WTC11 (cell line): ENCODE results near the gene FAM13A. TPM values are rescaled to one million over a fixed set of nuclear protein-coding genes. Genes with fewer than 3 reads are reported as not detected.

Experiments used
- ATAC-seq: fragments of 200-7000 bp; cut with Tn5 transposase; 2 replicates; pipeline ENCODE4 v1.10.0; 2021; ENCODE audit warnings: mild to moderate bottlenecking, moderate library complexity
- CTCF ChIA-PET: fragments of 300-600 bp; sonication (Branson Sonifier 250); formaldehyde crosslinking; loops from one replicate; lab custom pipeline; 2021; ENCODE audit warnings: antibody characterized with exemption; lab: Charles Lee
- POLR2A ChIA-PET: fragments of 350-600 bp; sonication (Branson Sonifier 250); formaldehyde crosslinking; loops from one replicate; lab custom pipeline; 2021; ENCODE audit warnings: antibody characterized with exemption; lab: Charles Lee
- DNase-seq: peaks from one replicate; pipeline ENCODE4 v3.0.0; 2021; ENCODE audit warnings: low spot score
- H3K27ac Mint-ChIP-seq: 2 replicates; pipeline ENCODE4 v1.8.0; 2021; ENCODE audit warnings: mixed read lengths
- H3K27me3 Mint-ChIP-seq: 2 replicates; pipeline ENCODE4 v1.8.0; 2021; ENCODE audit warnings: low read depth, mild to moderate bottlenecking, moderate library complexity, mixed read lengths
- H3K36me3 Mint-ChIP-seq: 2 replicates; pipeline ENCODE4 v1.8.0; 2021; ENCODE audit warnings: mixed read lengths
- H3K4me1 Mint-ChIP-seq: 2 replicates; pipeline ENCODE4 v1.8.0; 2022; ENCODE audit warnings: mixed read lengths
- H3K4me3 Mint-ChIP-seq: 2 replicates; pipeline ENCODE4 v1.8.0; 2021; ENCODE audit warnings: mild to moderate bottlenecking, moderate library complexity, mixed read lengths
- H3K9me3 Mint-ChIP-seq: 2 replicates; pipeline ENCODE4 v1.8.0; 2021; ENCODE audit warnings: mixed read lengths
- ATF2 ChIP-seq: sonication (generic); formaldehyde crosslinking; IDR thresholded peaks from 2 replicates; pipeline ENCODE4 v1.8.1; 2022; ENCODE audit warnings: low read depth, missing genetic modification reagents, borderline replicate concordance
- ELF4 ChIP-seq: sonication (generic); formaldehyde crosslinking; IDR thresholded peaks from 2 replicates; pipeline ENCODE4 v1.8.1; 2022; ENCODE audit warnings: low read depth, mild to moderate bottlenecking, moderate library complexity, missing genetic modification reagents
- GABPB1 ChIP-seq: sonication (generic); formaldehyde crosslinking; IDR thresholded peaks from 2 replicates; pipeline ENCODE4 v1.8.1; 2023; ENCODE audit warnings: mild to moderate bottlenecking, missing genetic modification reagents
- MXD4 ChIP-seq: fragments of 250-450 bp; sonication (Bioruptor Pico); IDR thresholded peaks from 2 replicates; pipeline ENCODE4 v1.8.0; 2021; ENCODE audit warnings: mild to moderate bottlenecking, moderate library complexity, borderline replicate concordance
- MYBL2 ChIP-seq: sonication (generic); formaldehyde crosslinking; IDR thresholded peaks from 2 replicates; pipeline ENCODE4 v1.8.1; 2023; ENCODE audit warnings: mild to moderate bottlenecking, moderate library complexity, missing genetic modification reagents
- NR3C1 ChIP-seq: sonication (generic); formaldehyde crosslinking; conservative IDR thresholded peaks from 2 replicates; pipeline ENCODE4 v1.8.1; 2023; ENCODE audit warnings: low read depth, mild to moderate bottlenecking, missing genetic modification reagents
- PRRX2 ChIP-seq: fragments of 250-450 bp; sonication (Bioruptor Pico); IDR thresholded peaks from 2 replicates; pipeline ENCODE4 v1.8.0; 2021; ENCODE audit warnings: mild to moderate bottlenecking
- SMAD4 ChIP-seq: sonication (generic); formaldehyde crosslinking; IDR thresholded peaks from 2 replicates; pipeline ENCODE4 v1.8.0; 2022; ENCODE audit warnings: mild to moderate bottlenecking, missing genetic modification reagents
- TEAD1 ChIP-seq: sonication (generic); formaldehyde crosslinking; IDR thresholded peaks from 2 replicates; pipeline ENCODE4 v1.8.0; 2022; ENCODE audit warnings: mild to moderate bottlenecking, missing genetic modification reagents
- USF1 ChIP-seq: sonication (generic); formaldehyde crosslinking; IDR thresholded peaks from 2 replicates; pipeline ENCODE4 v1.8.0; 2022; ENCODE audit warnings: mild to moderate bottlenecking, missing genetic modification reagents
- ZNF396 ChIP-seq: fragments of 250-450 bp; sonication (Bioruptor Pico); IDR thresholded peaks from 2 replicates; pipeline ENCODE4 v1.8.0; 2021; ENCODE audit warnings: mild to moderate bottlenecking, moderate library complexity, borderline replicate concordance
- total RNA-seq: library from RNA; stranded (reverse); gene quantifications from 3 replicates; pipeline ENCODE4 v1.2.3, GENCODE V29; 2021
- TF ChIP-seq, protein P1 (sequence below): fragments of 250-450 bp; sonication (Bioruptor Pico); IDR thresholded peaks from 2 replicates; pipeline ENCODE4 v1.9.0; 2021; ENCODE audit warnings: mild to moderate bottlenecking
- TF ChIP-seq, protein P2 (sequence below): fragments of 200-600 bp; IDR thresholded peaks from 2 replicates; pipeline ENCODE4 v1.8.0; 2022; ENCODE audit warnings: antibody characterized with exemption
- TF ChIP-seq, protein P3 (sequence below): sonication (generic); formaldehyde crosslinking; IDR thresholded peaks from 2 replicates; pipeline ENCODE4 v1.8.0; 2023; ENCODE audit warnings: missing genetic modification reagents
- TF ChIP-seq, protein P4 (sequence below): sonication (generic); formaldehyde crosslinking; IDR thresholded peaks from 2 replicates; pipeline ENCODE4 v1.8.0; 2022; ENCODE audit warnings: mild to moderate bottlenecking, missing genetic modification reagents
- TF ChIP-seq, protein P5 (sequence below): sonication (generic); formaldehyde crosslinking; IDR thresholded peaks from 2 replicates; pipeline ENCODE4 v1.8.1; 2023; ENCODE audit warnings: mild to moderate bottlenecking, missing genetic modification reagents

FAM13A gene
- total RNA-seq, 1 experiment from 2014 or later = 14.6 TPM

DNA sequence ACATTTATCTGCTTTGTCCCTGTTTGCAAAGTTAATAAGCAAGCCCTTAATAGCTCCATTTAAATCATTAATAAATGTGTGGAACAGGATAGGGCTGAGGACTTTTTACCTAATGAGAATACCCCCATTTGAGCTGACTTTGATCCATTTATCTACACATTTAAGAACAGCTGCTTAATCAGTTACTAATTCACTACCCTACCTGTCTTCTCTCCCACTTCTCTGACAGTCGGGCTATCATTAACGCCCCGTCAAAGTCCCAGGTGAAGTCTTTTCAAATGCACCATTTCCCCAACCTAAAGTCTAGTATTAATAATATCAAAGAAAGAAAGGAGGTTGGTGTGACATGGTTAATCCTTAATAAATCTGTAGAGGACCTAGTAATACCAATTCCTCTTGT, 302.2 kb downstream of the FAM13A start (continued):
- TF ChIP-seq, protein P1, sequence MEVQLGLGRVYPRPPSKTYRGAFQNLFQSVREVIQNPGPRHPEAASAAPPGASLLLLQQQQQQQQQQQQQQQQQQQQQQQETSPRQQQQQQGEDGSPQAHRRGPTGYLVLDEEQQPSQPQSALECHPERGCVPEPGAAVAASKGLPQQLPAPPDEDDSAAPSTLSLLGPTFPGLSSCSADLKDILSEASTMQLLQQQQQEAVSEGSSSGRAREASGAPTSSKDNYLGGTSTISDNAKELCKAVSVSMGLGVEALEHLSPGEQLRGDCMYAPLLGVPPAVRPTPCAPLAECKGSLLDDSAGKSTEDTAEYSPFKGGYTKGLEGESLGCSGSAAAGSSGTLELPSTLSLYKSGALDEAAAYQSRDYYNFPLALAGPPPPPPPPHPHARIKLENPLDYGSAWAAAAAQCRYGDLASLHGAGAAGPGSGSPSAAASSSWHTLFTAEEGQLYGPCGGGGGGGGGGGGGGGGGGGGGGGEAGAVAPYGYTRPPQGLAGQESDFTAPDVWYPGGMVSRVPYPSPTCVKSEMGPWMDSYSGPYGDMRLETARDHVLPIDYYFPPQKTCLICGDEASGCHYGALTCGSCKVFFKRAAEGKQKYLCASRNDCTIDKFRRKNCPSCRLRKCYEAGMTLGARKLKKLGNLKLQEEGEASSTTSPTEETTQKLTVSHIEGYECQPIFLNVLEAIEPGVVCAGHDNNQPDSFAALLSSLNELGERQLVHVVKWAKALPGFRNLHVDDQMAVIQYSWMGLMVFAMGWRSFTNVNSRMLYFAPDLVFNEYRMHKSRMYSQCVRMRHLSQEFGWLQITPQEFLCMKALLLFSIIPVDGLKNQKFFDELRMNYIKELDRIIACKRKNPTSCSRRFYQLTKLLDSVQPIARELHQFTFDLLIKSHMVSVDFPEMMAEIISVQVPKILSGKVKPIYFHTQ (CRISPR knock-in tag) = no peak
- TF ChIP-seq MXD4 (CRISPR knock-in tag) = no peak
- no peak for TF ChIP-seq MYBL2 (CRISPR knock-in tag)
- no peak for TF ChIP-seq SMAD4 (CRISPR knock-in tag)
- TF ChIP-seq PRRX2 (CRISPR knock-in tag) = no peak
- no peak for TF ChIP-seq ZNF396 (CRISPR knock-in tag)
- TF ChIP-seq NR3C1 (CRISPR knock-in tag) = no peak
- TF ChIP-seq, protein P2, sequence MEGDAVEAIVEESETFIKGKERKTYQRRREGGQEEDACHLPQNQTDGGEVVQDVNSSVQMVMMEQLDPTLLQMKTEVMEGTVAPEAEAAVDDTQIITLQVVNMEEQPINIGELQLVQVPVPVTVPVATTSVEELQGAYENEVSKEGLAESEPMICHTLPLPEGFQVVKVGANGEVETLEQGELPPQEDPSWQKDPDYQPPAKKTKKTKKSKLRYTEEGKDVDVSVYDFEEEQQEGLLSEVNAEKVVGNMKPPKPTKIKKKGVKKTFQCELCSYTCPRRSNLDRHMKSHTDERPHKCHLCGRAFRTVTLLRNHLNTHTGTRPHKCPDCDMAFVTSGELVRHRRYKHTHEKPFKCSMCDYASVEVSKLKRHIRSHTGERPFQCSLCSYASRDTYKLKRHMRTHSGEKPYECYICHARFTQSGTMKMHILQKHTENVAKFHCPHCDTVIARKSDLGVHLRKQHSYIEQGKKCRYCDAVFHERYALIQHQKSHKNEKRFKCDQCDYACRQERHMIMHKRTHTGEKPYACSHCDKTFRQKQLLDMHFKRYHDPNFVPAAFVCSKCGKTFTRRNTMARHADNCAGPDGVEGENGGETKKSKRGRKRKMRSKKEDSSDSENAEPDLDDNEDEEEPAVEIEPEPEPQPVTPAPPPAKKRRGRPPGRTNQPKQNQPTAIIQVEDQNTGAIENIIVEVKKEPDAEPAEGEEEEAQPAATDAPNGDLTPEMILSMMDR = no peak
- TF ChIP-seq ELF4 = no peak
- TF ChIP-seq USF1 (CRISPR knock-in tag) = no peak

GRCh38 chr4:88753658-88754571, 303.1 kb downstream of the FAM13A start:
- POLR2A ChIA-PET = no interaction called here
- H3K9me3 Mint-ChIP-seq = no peaks in the 10 kb centered on the region
- H3K27me3 Mint-ChIP-seq = no peaks in the 10 kb centered on the region
- peaks cover 14% of the 10 kb centered on the region for H3K4me1 Mint-ChIP-seq
- CTCF ChIA-PET = no interaction called here
- H3K36me3 Mint-ChIP-seq = peaks cover 18% of the 10 kb centered on the region
- ATAC-seq = no peak
- TF ChIP-seq SMAD4 (CRISPR knock-in tag) (no peak), ATF2 (CRISPR knock-in tag) (no peak), GABPB1 (CRISPR knock-in tag) (no peak), ZNF396 (CRISPR knock-in tag) (no peak), TEAD1 (CRISPR knock-in tag) (no peak)
- TF ChIP-seq, protein P3, sequence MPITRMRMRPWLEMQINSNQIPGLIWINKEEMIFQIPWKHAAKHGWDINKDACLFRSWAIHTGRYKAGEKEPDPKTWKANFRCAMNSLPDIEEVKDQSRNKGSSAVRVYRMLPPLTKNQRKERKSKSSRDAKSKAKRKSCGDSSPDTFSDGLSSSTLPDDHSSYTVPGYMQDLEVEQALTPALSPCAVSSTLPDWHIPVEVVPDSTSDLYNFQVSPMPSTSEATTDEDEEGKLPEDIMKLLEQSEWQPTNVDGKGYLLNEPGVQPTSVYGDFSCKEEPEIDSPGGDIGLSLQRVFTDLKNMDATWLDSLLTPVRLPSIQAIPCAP = no peak
- TF ChIP-seq, protein P4, sequence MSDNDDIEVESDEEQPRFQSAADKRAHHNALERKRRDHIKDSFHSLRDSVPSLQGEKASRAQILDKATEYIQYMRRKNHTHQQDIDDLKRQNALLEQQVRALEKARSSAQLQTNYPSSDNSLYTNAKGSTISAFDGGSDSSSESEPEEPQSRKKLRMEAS (CRISPR knock-in tag) = no peak
- TF ChIP-seq, protein P5, sequence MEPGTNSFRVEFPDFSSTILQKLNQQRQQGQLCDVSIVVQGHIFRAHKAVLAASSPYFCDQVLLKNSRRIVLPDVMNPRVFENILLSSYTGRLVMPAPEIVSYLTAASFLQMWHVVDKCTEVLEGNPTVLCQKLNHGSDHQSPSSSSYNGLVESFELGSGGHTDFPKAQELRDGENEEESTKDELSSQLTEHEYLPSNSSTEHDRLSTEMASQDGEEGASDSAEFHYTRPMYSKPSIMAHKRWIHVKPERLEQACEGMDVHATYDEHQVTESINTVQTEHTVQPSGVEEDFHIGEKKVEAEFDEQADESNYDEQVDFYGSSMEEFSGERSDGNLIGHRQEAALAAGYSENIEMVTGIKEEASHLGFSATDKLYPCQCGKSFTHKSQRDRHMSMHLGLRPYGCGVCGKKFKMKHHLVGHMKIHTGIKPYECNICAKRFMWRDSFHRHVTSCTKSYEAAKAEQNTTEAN (CRISPR knock-in tag) = no peak
- no peak overlapping the region for H3K4me3 Mint-ChIP-seq
- no peak overlapping the region for H3K27ac Mint-ChIP-seq
- DNase-seq = no peak
